BJ (cell line): ENCODE results near the gene PRDM10. TPM values are rescaled to one million over a fixed set of nuclear protein-coding genes. Genes with fewer than 3 reads are reported as not detected.

ENCODE experiments used
- CTCF ChIA-PET: fragments of 350-600 bp; formaldehyde crosslinking; extraction: SDS; loops from one replicate; lab custom pipeline; 2021; ENCODE audit warnings: antibody characterized with exemption, inconsistent platforms; lab: Yijun Ruan, JAX
- POLR2A ChIA-PET: fragments of 300-600 bp; sonication (Branson Sonifier 250); formaldehyde crosslinking; extraction: SDS; loops from one replicate; lab custom pipeline; 2021; ENCODE audit warnings: antibody characterized with exemption; lab: Charles Lee
- DNase-seq: peaks from one replicate; pipeline ENCODE4 v3.0.0-alpha.2; 2011; ENCODE audit warnings: low read depth
- H3K27me3 ChIP-seq: 2 replicates; pipeline ENCODE4 v1.6.0; 2011; ENCODE audit warnings: low read length; ENCODE audit not compliant: control insufficient read depth, insufficient read depth
- H3K36me3 ChIP-seq: 2 replicates; pipeline ENCODE4 v1.5.1; 2011; ENCODE audit warnings: low read length; ENCODE audit not compliant: control insufficient read depth, insufficient read depth
- H3K4me3 ChIP-seq: 2 replicates; pipeline ENCODE4 v1.5.1; 2011; ENCODE audit warnings: low read depth, mild to moderate bottlenecking, control low read depth, low read length
- CTCF ChIP-seq: IDR thresholded peaks from 2 replicates; pipeline ENCODE4 v1.5.1; 2011; ENCODE audit warnings: low read depth, mild to moderate bottlenecking, control low read depth, inconsistent platforms, low read length, moderate library complexity; ENCODE audit not compliant: insufficient read depth
- polyA plus RNA-seq: library from polyadenylated mRNA; depleted of rRNA; stranded (reverse); fragments of >200 nt; gene quantifications from 2 replicates; pipeline ENCODE4 v1.2.3, GENCODE V29; 2011

PRDM10 gene
- polyA plus RNA-seq, 1 experiment = 5.5 TPM

DNA sequence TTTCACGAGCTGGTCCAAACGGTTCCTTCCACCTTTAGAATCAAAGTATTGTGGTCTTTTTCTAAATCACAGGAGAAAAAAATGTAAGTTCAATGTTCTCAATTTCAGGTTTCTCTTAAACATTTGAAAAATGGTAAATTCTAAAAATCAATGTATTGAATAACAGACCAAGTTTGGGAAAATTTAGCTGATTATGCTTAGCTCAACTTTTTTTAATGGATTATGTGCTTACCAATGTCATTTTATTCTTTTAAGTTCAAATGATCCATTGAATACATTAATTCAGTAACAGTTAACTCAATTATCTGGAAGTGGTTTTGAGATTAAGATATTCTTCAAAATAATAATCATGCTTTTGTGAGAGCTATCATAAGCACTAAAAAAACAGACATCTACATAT, 5.1 kb downstream of the PRDM10 start:
- CTCF ChIA-PET = interaction anchor here (0.6 to 1.3 kb wide), 3 partner anchors 73 to 127 kb away, joined by 3 to 5 read pairs (median 3); no protein-coding TSS in a partner anchor

DNA sequence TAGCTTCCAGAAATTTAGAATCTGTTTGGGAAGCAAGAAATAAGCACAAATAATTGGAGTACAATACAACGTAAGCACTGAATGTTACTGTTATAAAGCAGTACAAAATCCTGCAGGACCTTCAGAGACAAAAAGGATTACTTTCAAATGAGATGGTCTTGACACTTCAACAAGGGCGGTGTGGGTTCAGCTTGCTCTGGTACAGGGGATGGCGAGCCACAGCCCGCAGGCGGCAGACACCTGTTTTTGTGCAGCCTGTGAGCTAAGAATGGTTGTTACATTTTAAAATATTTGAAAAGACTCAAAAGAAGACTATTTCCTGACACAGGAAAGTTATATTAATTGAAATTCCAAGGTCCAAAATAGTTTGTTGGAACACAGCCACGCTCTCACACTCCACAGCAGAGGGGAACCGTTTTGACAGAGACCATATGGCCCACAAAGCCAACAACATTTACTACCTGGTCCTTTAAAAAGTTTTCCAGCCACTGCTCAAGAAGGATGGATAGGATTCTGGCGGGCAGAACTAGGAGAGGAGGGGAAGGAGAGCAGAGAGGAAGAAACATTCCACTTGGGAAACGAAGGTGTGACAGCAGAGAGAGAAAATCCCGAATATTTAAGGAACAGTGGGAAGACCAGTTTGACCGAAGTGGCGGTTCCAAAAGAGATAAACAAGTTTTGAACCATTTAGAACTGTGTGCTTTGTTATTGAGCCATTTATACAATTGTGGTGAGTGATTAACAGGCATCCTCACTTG, 6.3 kb downstream of the PRDM10 start:
- POLR2A ChIA-PET = no interaction called here
- TF ChIP-seq CTCF = no peak
- Histone ChIP-seq H3K36me3 (no peaks in the 10 kb centered on the region), H3K4me3 (no peak overlapping the region), H3K27me3 (no peaks in the 10 kb centered on the region)
- DNase-seq = no peak
- CTCF ChIA-PET = no interaction called here

More for the DNA sequence above, 5.1 kb downstream of the PRDM10 start:
- H3K36me3 ChIP-seq = no peaks in the 10 kb centered on the region
- no peak overlapping the region for H3K4me3 ChIP-seq
- no peak for DNase-seq
- POLR2A ChIA-PET = interaction anchor here (0.6 kb wide), 1 partner anchor 14 kb away, joined by 6 read pairs; no protein-coding TSS in a partner anchor
- TF ChIP-seq CTCF = no peak
- H3K27me3 ChIP-seq = no peaks in the 10 kb centered on the region

- CTCF ChIA-PET = no interaction called here
- no peak for TF ChIP-seq CTCF
- Histone ChIP-seq H3K4me3 (no peak overlapping the region), H3K27me3 (no peaks in the 10 kb centered on the region), H3K36me3 (no peaks in the 10 kb centered on the region)
- no peak for DNase-seq
- POLR2A ChIA-PET = no interaction called here
These were observed 7.5 kb downstream of the PRDM10 start for GRCh38 chr11:129995163-129995562.

GRCh38 chr11:129992161-129992944, 10.3 kb downstream of the PRDM10 start:
- H3K27me3 ChIP-seq = no peaks in the 10 kb centered on the region
- CTCF ChIA-PET = interaction anchor here (1.1 to 1.9 kb wide), 1 partner anchor 140 kb away, joined by 6 to 7 read pairs; no protein-coding TSS in a partner anchor
- DNase-seq = no peak
- TF ChIP-seq CTCF = 0 out of 2 replicates have a peak, but pooled peaks have one; percentile 2
- H3K4me3 ChIP-seq = no peak overlapping the region
- no peaks in the 10 kb centered on the region for H3K36me3 ChIP-seq
- POLR2A ChIA-PET = no interaction called here

DNA sequence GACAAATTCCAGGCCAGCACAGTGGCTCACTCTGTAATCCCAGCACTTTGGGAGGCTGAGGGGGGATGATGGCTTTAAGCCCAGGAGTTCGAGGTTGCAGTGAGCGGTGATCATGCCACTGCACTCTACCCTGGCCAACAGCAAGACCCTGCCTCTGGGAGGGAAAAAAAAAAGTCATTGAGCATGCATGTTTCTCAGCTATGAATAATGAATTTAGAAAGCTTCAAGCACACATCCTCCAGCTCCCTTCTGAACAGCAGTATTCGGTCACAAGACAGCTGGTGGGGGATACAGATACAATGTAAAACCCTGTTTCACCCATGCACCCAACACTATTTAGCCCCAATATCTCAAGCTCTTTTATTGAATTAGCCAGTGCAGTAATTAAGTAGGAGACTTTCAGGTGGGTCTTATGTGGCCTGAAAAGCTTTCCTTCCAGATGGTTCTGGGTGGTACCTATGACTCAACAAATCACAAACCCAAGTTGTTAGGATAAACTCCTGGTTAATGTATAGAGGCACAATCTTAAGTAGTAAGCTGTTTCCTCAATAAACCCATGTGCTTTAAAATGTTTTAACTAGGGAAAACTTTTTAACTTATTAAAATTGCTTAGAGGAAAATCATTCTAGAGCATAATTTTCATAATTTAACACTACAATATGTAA, 13.4 kb downstream of the PRDM10 start:
- Histone ChIP-seq H3K36me3 (0 out of 2 replicates have a peak, but pooled peaks cover 1% of the 10 kb centered on the region), H3K27me3 (no peaks in the 10 kb centered on the region), H3K4me3 (no peak overlapping the region)
- ChIA-PET POLR2A (no interaction called here), CTCF (interaction anchor here (1.4 kb wide), 1 partner anchor 66 kb away, joined by 3 read pairs; no protein-coding TSS in a partner anchor)
- no peak for TF ChIP-seq CTCF
- DNase-seq = no peak
